ENCODE data around the gene OPCML. TPM values are rescaled to one million over a fixed set of nuclear protein-coding genes. Genes with fewer than 3 reads are reported as not detected.

The OPCML gene
- total RNA-seq, 1 donor from 2014 or later = not detected

DNA sequence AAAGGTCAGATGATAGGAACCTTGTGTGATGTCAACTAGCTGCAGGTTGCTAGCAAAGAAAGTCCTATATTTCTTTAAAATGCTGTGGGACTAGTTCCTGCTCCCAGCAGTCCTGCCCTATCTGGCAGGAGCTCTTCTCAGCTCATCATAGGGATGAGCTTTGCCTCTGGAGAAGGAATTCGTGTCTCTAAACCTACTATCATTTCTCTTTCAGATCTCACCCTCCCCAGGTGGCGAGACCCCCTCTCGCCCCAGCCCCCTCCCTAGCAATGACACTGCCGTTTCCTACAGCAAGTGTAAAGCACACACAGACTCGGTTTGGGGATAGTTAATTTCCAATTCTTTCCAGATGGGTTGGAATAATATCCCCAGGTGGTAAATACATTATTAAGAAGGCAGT is 533.3 kb downstream of the OPCML start:
- no peak for DNase-seq (ENCODE audit: extremely low spot score in 2 of 2)
- TF ChIP-seq POLR2AphosphoS5 (IDR thresholded peaks at IDR 0.05; ENCODE audit: insufficient read depth in 1 of 2, low read depth in 1 of 2) (no peak), POLR2A (IDR thresholded peaks at IDR 0.05) (no peak)
- TF ChIP-seq, protein P1, sequence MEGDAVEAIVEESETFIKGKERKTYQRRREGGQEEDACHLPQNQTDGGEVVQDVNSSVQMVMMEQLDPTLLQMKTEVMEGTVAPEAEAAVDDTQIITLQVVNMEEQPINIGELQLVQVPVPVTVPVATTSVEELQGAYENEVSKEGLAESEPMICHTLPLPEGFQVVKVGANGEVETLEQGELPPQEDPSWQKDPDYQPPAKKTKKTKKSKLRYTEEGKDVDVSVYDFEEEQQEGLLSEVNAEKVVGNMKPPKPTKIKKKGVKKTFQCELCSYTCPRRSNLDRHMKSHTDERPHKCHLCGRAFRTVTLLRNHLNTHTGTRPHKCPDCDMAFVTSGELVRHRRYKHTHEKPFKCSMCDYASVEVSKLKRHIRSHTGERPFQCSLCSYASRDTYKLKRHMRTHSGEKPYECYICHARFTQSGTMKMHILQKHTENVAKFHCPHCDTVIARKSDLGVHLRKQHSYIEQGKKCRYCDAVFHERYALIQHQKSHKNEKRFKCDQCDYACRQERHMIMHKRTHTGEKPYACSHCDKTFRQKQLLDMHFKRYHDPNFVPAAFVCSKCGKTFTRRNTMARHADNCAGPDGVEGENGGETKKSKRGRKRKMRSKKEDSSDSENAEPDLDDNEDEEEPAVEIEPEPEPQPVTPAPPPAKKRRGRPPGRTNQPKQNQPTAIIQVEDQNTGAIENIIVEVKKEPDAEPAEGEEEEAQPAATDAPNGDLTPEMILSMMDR (IDR thresholded peaks at IDR 0.05) = no peak
- Histone ChIP-seq H3K27me3 (no peaks in the 10 kb centered on the region), H3K4me3 (no peak overlapping the region), H3K4me1 (no peaks in the 10 kb centered on the region), H3K27ac (no peak overlapping the region), H3K9me3 (no peaks in the 10 kb centered on the region), H3K36me3 (no peaks in the 10 kb centered on the region)
- intact Hi-C loops (cut with DNase I) = no loop called here

DNA sequence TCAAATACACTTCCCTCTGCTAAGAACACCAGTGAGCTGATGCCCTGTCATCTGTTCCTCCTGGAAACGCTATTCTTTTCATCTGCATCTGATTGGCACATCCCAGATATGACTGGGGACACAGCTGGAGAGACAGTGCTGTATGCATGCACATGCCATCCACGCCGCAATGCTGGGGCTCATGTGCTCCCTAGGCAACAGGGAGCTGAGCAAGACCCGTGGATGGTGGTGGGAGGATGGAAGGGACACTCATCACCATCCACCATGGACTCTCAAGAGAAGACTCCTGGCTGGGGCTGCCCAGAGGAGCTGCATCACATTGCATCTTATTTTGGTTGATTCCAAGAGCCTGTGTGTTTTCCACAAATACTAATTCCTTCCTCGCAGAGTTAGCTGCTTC is 534.9 kb downstream of the OPCML start:
- no peak for DNase-seq (ENCODE audit: extremely low spot score in 2 of 2)
- TF ChIP-seq POLR2A (IDR thresholded peaks at IDR 0.05) = no peak
- Histone ChIP-seq H3K4me3 (no peak overlapping the region), H3K27ac (no peak overlapping the region), H3K9me3 (no peaks in the 10 kb centered on the region), H3K27me3 (no peaks in the 10 kb centered on the region), H3K4me1 (no peaks in the 10 kb centered on the region), H3K36me3 (no peaks in the 10 kb centered on the region)
- intact Hi-C loops (cut with DNase I) = no loop called here

DNA sequence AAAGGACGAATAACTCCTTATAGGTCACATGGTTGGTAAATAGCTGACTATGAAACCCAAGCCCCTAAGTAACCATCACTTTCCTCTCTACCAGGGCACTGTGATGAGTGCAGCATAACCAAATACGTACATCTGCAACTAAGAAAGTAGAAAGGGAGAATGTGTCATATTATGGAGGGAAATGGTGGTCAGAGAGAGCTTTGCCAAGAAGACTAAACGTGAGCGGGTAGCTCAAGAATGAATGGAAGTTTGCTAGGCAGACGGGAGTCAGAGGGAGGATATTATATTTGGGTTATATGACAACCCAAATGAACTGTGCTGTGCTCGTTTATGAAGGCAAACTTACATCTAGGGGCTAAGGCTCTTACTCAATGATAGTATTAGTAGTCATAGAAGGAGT is 537.3 kb downstream of the OPCML start:
- no peaks in the 10 kb centered on the region for H3K36me3 ChIP-seq
- TF ChIP-seq POLR2A (IDR thresholded peaks at IDR 0.05) (no peak), POLR2AphosphoS5 (IDR thresholded peaks at IDR 0.05; ENCODE audit: insufficient read depth in 1 of 2, low read depth in 1 of 2) (no peak)
- TF ChIP-seq, protein P1 (IDR thresholded peaks at IDR 0.05) = no peak
- H3K27me3 ChIP-seq = no peaks in the 10 kb centered on the region
- no peak overlapping the region for H3K27ac ChIP-seq
- H3K4me3 ChIP-seq = no peak overlapping the region
- intact Hi-C loops (cut with DNase I) = no loop called here
- H3K9me3 ChIP-seq = no peaks in the 10 kb centered on the region
- no peaks in the 10 kb centered on the region for H3K4me1 ChIP-seq
- DNase-seq (ENCODE audit: extremely low spot score in 2 of 2) = no peak

DNA sequence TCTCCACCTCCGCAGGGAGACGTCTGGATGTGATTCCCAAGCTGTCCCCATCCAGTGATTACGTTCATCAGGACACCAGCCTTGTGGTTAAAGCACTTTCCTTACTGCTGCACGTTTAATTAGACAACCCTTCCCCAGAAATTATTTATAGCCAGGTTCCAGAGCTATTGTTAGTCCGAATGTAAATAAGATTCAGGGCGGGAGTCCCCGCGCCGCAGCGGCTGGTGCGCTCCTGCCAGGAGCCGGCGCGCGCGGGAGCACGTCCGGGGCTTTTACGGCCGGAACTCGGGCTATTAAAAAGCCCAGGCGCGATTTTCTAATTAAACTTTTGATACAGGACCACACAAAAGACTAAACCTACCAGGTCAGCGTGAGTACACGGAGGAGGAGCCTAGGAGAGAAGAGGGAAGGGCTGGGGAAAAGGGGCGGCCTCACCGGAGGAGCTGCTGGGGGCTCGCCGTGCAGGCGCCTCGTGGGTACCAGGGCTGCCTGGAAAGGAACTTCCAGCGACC is 538.3 kb downstream of the OPCML start:
- intact Hi-C loops (cut with DNase I) = no loop called here
- no peak for DNase-seq (ENCODE audit: extremely low spot score in 2 of 2)
- H3K27me3 ChIP-seq = no peaks in the 10 kb centered on the region
- no peak for TF ChIP-seq POLR2AphosphoS5 (IDR thresholded peaks at IDR 0.05; ENCODE audit: insufficient read depth in 1 of 2, low read depth in 1 of 2)
- TF ChIP-seq POLR2A (IDR thresholded peaks at IDR 0.05) = no peak
- TF ChIP-seq, protein P1 (IDR thresholded peaks at IDR 0.05) = no peak
- no peaks in the 10 kb centered on the region for H3K9me3 ChIP-seq
- H3K27ac ChIP-seq = no peak overlapping the region
- no peak overlapping the region for H3K4me3 ChIP-seq
- no peaks in the 10 kb centered on the region for H3K4me1 ChIP-seq
- H3K36me3 ChIP-seq = no peaks in the 10 kb centered on the region

DNA sequence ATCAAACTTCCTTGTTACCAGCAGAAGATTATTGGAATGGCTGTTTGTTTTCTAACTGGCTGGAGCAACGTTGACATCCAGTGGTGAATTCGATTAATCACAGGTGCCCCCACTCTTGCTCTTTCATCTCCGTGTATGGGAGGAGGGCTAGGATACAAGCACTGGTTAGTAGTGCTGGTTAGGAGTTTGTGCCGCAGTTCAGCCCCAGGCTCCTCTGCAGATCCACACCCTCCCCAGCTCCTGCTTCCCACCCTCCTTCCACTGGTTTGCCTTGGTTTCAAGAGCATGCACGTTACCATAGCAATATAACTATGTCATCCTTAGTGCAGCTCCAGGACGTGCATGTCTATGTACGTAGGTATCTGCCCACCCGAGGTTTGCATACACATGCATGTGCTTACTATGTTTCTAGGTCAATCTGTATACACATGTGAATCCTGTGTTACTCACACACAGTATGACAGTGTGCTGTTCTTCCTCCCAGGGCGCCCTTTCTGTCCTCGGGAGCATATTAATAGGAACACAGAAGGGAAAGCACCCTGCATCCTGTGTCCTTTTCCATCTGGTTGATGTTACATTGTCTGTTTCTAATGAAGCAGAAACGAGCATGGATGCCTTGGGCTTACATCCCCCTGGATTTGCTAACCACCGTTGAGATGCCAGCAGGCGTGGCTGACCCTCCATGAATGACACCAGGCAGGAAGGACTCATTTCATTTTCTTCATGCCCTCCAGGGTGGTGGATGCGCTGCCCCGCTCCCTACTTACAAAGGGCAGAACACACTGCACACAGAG is 539.3 kb downstream of the OPCML start:
- no peaks in the 10 kb centered on the region for H3K4me1 ChIP-seq
- intact Hi-C loops (cut with DNase I) = no loop called here
- no peaks in the 10 kb centered on the region for H3K27me3 ChIP-seq
- TF ChIP-seq POLR2A (IDR thresholded peaks at IDR 0.05) (no peak), POLR2AphosphoS5 (IDR thresholded peaks at IDR 0.05; ENCODE audit: insufficient read depth in 1 of 2, low read depth in 1 of 2) (no peak)
- TF ChIP-seq, protein P1 (IDR thresholded peaks at IDR 0.05) = no peak
- H3K4me3 ChIP-seq = no peak overlapping the region
- no peaks in the 10 kb centered on the region for H3K36me3 ChIP-seq
- H3K9me3 ChIP-seq = no peaks in the 10 kb centered on the region
- H3K27ac ChIP-seq = no peak overlapping the region
- no peak for DNase-seq (ENCODE audit: extremely low spot score in 2 of 2)

All from vagina (tissue), 2 donors.